Right lobe of liver (tissue), 6 donors: ENCODE results near the gene TRPM3. TPM values are rescaled to one million over a fixed set of nuclear protein-coding genes. Genes with fewer than 3 reads are reported as not detected.
A peak's percentile ranks its signal among the peaks of the same experiment; 100 is the strongest.

ENCODE experiments used
- ATAC-seq, 4 donors: fragments of 200-7000 bp; cut with Tn5 transposase; one replicate each; pipeline ENCODE4 v1.9.1; 2020; ENCODE audit warnings: mild to moderate bottlenecking in 4 of 4, moderate library complexity in 4 of 4
- DNase-seq, 3 donors: peaks; one replicate each; pipeline ENCODE4 v3.0.0-alpha.2; 2020
- H3K27ac ChIP-seq, 3 donors: fragments of 200-600 bp; one replicate each; pipeline ENCODE4 v1.8.0; 2022
- H3K27me3 ChIP-seq, 2 donors: fragments of 200-600 bp; one replicate each; pipeline ENCODE4 v1.8.0; 2022
- H3K36me3 ChIP-seq, 4 donors: fragments of 200-600 bp; sonication (generic) in 1 of 4; one replicate each; pipeline versions ENCODE4 v1.5.1 to v1.8.0; 2017 to 2022; ENCODE audit warnings: control low read depth in 1 of 4
- H3K4me1 ChIP-seq, 4 donors: fragments of 200-600 bp; sonication (generic) in 1 of 4; one replicate each; pipeline versions ENCODE4 v1.5.1 to v1.8.0; 2017 to 2022; ENCODE audit warnings: control low read depth in 1 of 4
- H3K4me3 ChIP-seq, 3 donors: fragments of 200-600 bp; one replicate each; pipeline ENCODE4 v1.8.0; 2022
- H3K9me3 ChIP-seq, 4 donors: fragments of 200-600 bp; sonication (generic) in 1 of 4; one replicate each; pipeline versions ENCODE4 v1.5.1 to v1.8.0; 2017 to 2022; ENCODE audit warnings: control low read depth in 1 of 4
- POLR2A ChIP-seq: fragments of 450-650 bp; IDR thresholded peaks from one replicate; pipeline ENCODE4 v1.6.1; 2017; ENCODE audit warnings: antibody characterized with exemption, mild to moderate bottlenecking
- WGBS: methylation state at CpG from one replicate; pipeline ENCODE4 v1.1.6; 2018; ENCODE audit warnings: low coverage, low lambda C conversion rate; ENCODE audit not compliant: insufficient coverage; ENCODE audit errors: missing lambda C conversion rate; 5-methylcytosine and 5-hydroxymethylcytosine counted together
- intact Hi-C, 2 donors: fragments of 100-400 bp; cut with DNase I; formaldehyde crosslinking; loops; one replicate each; pipeline versions ENCODE4 v1.11.2 to v1.14.1; 2022
- total RNA-seq, 6 experiments: library from RNA; depleted of rRNA in 2 of 6; stranded (reverse); fragments of >200 nt in 2 of 6; fragmentation: NEBNext Ultra II Directional in 3 of 6; extraction: Animal tissue kit (Norgen Biotek cat#: 25700) in 3 of 6; gene quantifications; one replicate each; pipeline versions ENCODE4 v1.1.0 to v1.2.4, GENCODE V29; 2016 to 2023
- TF ChIP-seq, protein P1 (sequence below), 4 donors: fragments of 200-600 bp in 3 of 4; fragments of 450-650 bp in 1 of 4; IDR thresholded peaks; one replicate each; pipeline versions ENCODE4 v1.5.1 to v1.8.0; 2016 to 2022; ENCODE audit warnings: antibody characterized with exemption in 4 of 4, mild to moderate bottlenecking in 2 of 4
- donor health status: DM: no; HTN: yes; CAD: no.
- donor health status: DM: no; HTN: no; CAD: no.
- donor health status: DM: no; HTN: no; CAD: no.
- donor health status: DM: no; HTN: yes; CAD: no.
- donor health status: DM: no; HTN: yes; CAD: no.

Gene TRPM3
- total RNA-seq, 6 experiments from 2014 or later: 0.26 to 0.56 (median 0.39) TPM

DNA sequence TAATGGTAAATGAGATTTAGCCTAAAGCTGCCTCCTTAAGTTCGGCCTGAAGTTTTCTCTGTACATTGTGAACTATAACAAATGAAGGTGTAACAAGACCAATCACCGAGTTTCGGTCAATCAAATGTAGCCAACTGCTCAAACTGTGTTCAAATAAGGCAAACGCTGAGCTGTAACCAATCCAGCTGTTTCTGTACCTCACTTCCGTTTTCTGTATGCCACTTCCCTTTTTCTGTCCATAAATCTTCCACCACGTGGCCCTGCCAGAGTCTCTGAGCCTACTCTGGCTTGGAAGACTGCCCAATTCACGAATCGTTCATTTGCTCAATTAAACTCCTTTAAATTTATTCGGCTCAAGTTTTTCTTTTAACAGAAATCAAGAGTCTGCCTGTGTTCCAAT, 513.5 kb downstream of the TRPM3 start:
- peak in 2 of 4 donors; percentile 20 for ATAC-seq
- intact Hi-C loops: loop anchor here in 1 of 2 donors (5.0 to 10.0 kb wide), 2 partner anchors 113 to 256 kb away; no protein-coding TSS in a partner anchor
- WGBS: 53% methylated on average over 9 of the region's 9 CpGs

DNA sequence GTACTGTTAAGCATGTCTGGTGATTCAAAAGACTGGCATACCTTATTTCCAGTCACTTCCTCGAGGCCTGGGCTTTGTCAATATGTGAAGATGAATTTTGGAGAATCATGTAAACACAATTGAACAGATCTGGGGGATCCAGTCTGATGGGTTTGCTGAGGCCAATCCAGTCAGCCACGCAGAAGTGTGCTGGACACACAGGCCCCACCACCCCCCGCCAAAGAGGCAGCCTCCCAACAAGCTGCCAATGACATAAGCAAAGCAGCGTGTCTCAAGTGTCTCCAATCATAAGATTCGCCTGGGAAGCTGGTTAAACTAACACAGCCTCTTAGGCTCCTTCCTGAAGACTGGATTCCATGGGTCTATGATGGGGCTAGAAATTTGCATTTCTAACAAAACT, 514.1 kb downstream of the TRPM3 start:
- intact Hi-C loops: loop anchor here in 1 of 2 donors (5.0 to 10.0 kb wide), 2 partner anchors 113 to 255 kb away; no protein-coding TSS in a partner anchor
- Histone ChIP-seq H3K4me1 (peaks cover 0 to 1% (median under 1%) of the 10 kb centered on the region in 4 donors), H3K27me3 (no peaks in the 10 kb centered on the region), H3K4me3 (no peak overlapping the region), H3K36me3 (no peaks in the 10 kb centered on the region), H3K9me3 (no peaks in the 10 kb centered on the region), H3K27ac (no peak overlapping the region)
- ATAC-seq (no peak), DNase-seq (no peak)
- TF ChIP-seq, protein P1, sequence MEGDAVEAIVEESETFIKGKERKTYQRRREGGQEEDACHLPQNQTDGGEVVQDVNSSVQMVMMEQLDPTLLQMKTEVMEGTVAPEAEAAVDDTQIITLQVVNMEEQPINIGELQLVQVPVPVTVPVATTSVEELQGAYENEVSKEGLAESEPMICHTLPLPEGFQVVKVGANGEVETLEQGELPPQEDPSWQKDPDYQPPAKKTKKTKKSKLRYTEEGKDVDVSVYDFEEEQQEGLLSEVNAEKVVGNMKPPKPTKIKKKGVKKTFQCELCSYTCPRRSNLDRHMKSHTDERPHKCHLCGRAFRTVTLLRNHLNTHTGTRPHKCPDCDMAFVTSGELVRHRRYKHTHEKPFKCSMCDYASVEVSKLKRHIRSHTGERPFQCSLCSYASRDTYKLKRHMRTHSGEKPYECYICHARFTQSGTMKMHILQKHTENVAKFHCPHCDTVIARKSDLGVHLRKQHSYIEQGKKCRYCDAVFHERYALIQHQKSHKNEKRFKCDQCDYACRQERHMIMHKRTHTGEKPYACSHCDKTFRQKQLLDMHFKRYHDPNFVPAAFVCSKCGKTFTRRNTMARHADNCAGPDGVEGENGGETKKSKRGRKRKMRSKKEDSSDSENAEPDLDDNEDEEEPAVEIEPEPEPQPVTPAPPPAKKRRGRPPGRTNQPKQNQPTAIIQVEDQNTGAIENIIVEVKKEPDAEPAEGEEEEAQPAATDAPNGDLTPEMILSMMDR (IDR thresholded peaks at IDR 0.05): no peak
- TF ChIP-seq POLR2A: no peak
- WGBS: 83% methylated on average over 1 of the region's 5 CpGs

More for the DNA sequence above, 513.5 kb downstream of the TRPM3 start:
- Histone ChIP-seq H3K27ac (no peak overlapping the region), H3K36me3 (no peaks in the 10 kb centered on the region), H3K4me1 (no peaks in the 10 kb centered on the region), H3K27me3 (no peaks in the 10 kb centered on the region), H3K9me3 (no peaks in the 10 kb centered on the region), H3K4me3 (no peak overlapping the region)
- DNase-seq: no peak
- TF ChIP-seq POLR2A: no peak
- TF ChIP-seq, protein P1 (IDR thresholded peaks at IDR 0.05): no peak

DNA sequence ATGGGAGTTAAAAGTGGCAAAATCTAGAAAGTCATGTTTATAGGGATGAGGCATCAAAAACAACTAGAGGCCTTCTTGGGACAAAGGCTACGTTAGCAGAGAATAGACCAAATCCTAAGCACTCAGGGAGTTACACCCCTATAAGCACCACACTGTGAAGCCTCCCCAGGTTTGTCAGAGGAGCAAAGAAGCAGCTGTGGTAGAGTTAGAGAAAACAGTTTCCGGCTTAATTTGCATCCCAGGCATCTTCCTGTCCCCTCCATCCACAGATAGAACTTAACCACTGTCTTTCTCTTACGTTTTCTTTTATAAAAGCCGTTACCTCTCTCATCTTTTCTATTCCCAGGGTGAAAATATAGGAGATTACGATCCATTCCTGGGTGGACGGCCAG, 518.4 kb downstream of the TRPM3 start:
- DNase-seq (no peak), ATAC-seq (no peak)
- WGBS: 82% methylated on average over 6 of the region's 6 CpGs
- TF ChIP-seq, protein P1 (IDR thresholded peaks at IDR 0.05): no peak
- TF ChIP-seq POLR2A: no peak
- H3K27ac ChIP-seq: no peak overlapping the region
- H3K9me3 ChIP-seq: no peaks in the 10 kb centered on the region
- H3K36me3 ChIP-seq: no peaks in the 10 kb centered on the region
- intact Hi-C loops: loop anchor here in 1 of 2 donors (10.0 kb wide), 1 partner anchor 108 kb away; no protein-coding TSS in a partner anchor
- no peaks in the 10 kb centered on the region for H3K27me3 ChIP-seq
- peaks cover 0 to 8% (median 3%) of the 10 kb centered on the region in 4 donors for H3K4me1 ChIP-seq
- no peak overlapping the region for H3K4me3 ChIP-seq

DNA sequence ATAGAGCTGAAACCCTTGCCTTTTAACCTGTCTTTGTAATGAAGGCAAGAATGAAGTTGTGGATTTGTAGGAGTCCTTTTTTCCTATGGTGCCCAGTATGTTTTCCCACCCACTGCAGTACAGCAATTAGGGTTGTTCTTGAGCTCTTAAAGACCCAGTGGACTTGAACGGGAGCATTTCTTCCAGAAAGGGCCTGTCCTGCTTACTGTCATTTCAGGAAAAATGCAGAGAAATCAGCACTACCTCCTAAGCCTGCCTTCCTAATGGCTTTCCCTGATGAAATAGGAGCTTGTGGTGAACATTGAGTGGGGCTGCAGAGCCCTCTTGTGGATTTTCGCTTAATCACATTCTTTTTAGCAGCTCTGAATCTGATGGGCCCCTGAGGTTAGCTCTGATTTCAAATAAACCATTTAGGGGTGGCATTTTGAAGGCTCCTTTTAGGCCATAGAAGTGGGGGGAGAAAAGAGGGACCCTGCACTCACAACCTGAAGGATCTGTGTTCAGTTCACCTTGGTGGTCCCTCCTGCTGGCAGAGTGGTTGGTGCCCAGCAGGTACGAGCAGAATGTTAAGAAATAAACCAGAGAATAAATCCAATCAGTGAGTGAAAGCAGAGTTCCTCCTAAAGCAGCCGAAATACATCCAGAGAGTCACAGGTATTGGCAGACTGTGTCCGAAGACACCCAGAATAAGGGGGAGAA, 519.0 kb downstream of the TRPM3 start:
- H3K4me1 ChIP-seq: peaks cover 0 to 8% (median 3%) of the 10 kb centered on the region in 4 donors
- 39% methylated on average over 5 of the region's 5 CpGs for WGBS
- DNase-seq: peak in 1 of 3 donors; percentile 58
- ATAC-seq: peak; percentile 82 to 89 (median 85)
- H3K27ac ChIP-seq: peak overlapping the region in 1 of 3 donors; percentile 6
- TF ChIP-seq, protein P1 (IDR thresholded peaks at IDR 0.05): peak; percentile 63 to 94 (median 73)
- no peak for TF ChIP-seq POLR2A
- intact Hi-C loops: loop anchor here in 1 of 2 donors (10.0 kb wide), 1 partner anchor 108 kb away; no protein-coding TSS in a partner anchor
- H3K27me3 ChIP-seq: no peaks in the 10 kb centered on the region
- H3K9me3 ChIP-seq: no peaks in the 10 kb centered on the region
- H3K4me3 ChIP-seq: no peak overlapping the region
- no peaks in the 10 kb centered on the region for H3K36me3 ChIP-seq
